ENCODE measurements around the gene PARVB. TPM values are rescaled to one million over a fixed set of nuclear protein-coding genes. Genes with fewer than 3 reads are reported as not detected.

The PARVB gene
- total RNA-seq: 10 to 100 TPM; 12.3 to 62.9 (median 40.0) TPM
- 10 to 100 TPM; 23.0 to 29.6 TPM for polyA plus RNA-seq
- long read RNA-seq, donor 1, full-length matches to known transcripts: 8 of 16 reads
- long read RNA-seq, donor 1, partial matches to known transcripts: 1 of 16 reads
- long read RNA-seq, donor 1, other reads (novel, unspliced or antisense): 7 of 16 reads
- long read RNA-seq, donor 2, full-length matches to known transcripts: 3 of 3 reads
- long read RNA-seq, donor 2, partial matches to known transcripts: 0 of 3 reads
- long read RNA-seq, donor 2, other reads (novel, unspliced or antisense): 0 of 3 reads
- long read RNA-seq, donor 3, full-length matches to known transcripts: 21 of 40 reads
- long read RNA-seq, donor 3, partial matches to known transcripts: 11 of 40 reads
- long read RNA-seq, donor 3, other reads (novel, unspliced or antisense): 8 of 40 reads

DNA sequence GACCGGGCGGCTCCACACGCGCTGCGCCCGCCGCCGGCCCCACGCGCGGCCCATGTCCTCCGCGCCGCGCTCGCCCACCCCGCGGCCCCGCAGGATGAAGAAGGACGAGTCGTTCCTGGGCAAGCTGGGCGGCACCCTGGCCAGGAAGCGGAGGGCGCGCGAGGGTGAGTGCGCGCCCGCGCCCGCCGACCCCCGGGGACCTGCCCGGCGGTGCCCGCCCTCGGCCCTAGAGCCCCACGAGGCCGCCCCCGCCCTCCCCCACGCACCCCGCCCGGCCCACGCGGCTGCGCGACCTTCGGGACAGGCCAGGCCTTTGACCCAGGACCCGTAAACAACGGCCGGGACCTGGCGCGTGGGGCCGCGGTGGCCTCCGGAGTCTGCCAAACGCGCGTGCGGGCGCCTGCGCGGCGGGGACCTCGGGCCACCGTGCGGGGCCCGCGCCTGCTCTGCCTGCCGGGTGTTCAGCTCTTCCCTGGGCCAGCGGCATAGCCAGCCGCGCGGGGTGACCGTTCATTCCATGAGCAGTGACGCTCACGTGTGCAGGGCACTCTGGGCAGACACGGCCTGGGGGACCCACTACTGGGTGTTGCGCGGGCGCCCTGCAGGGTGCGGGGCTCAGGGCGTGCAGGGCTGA, at the start of gene PARVB:
PARVB (plus strand) TSS at position 15 of the 634 bp plus-strand sequence; CDS start at position 53, 38 bp downstream.
- WGBS, 3 donors: 1 to 3% (median 2%) methylated on average over 67 to 83 of the region's 83 CpGs
- Histone ChIP-seq H3K27me3 (no peaks in the 10 kb centered on the region), H3K9me3 (no peaks in the 10 kb centered on the region), H3K36me3 (no peaks in the 10 kb centered on the region), H3K4me3 (peak within 1 kb of the TSS; percentile 56), H3K4me1 (ENCODE audit: insufficient read depth) (peaks cover 5% of the 10 kb centered on the region), H3K27ac (peak within 1 kb of the TSS; percentile 57 to 68)
- peak; percentile 28 to 61 (median 48) for DNase-seq
- TF ChIP-seq, protein P1, sequence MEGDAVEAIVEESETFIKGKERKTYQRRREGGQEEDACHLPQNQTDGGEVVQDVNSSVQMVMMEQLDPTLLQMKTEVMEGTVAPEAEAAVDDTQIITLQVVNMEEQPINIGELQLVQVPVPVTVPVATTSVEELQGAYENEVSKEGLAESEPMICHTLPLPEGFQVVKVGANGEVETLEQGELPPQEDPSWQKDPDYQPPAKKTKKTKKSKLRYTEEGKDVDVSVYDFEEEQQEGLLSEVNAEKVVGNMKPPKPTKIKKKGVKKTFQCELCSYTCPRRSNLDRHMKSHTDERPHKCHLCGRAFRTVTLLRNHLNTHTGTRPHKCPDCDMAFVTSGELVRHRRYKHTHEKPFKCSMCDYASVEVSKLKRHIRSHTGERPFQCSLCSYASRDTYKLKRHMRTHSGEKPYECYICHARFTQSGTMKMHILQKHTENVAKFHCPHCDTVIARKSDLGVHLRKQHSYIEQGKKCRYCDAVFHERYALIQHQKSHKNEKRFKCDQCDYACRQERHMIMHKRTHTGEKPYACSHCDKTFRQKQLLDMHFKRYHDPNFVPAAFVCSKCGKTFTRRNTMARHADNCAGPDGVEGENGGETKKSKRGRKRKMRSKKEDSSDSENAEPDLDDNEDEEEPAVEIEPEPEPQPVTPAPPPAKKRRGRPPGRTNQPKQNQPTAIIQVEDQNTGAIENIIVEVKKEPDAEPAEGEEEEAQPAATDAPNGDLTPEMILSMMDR (IDR thresholded peaks at IDR 0.05): no peak
- no peak for TF ChIP-seq POLR2A (IDR thresholded peaks at IDR 0.05)
- intact Hi-C loops (cut with DNase I): no loop called here

DNA sequence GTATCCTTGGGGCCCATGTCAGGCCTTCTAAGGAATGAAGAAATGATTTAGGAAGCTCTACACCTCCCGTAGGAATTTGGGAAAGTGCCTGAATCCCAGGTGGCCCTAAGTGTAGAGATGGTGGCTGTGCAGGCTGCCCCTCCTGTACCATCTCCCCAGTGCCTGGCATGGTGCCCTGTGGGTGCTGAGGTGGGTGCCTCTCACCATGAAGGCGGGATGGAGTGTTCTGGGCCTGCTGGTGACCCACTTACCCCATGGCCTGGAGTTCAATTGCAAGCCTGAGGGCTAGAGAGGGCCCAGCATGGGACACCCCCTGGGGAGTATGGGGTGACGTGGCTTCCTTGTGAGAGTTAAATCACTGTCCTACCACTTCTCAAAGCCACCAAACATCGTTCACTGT, 49.1 kb upstream of the PARVB start:
- Histone ChIP-seq H3K4me3 (no peak overlapping the region), H3K36me3 (no peaks in the 10 kb centered on the region), H3K4me1 (ENCODE audit: insufficient read depth) (no peaks in the 10 kb centered on the region), H3K9me3 (no peaks in the 10 kb centered on the region), H3K27me3 (no peaks in the 10 kb centered on the region), H3K27ac (no peak overlapping the region)
- DNase-seq: no peak
- intact Hi-C loops (cut with DNase I): no loop called here
- no peak for TF ChIP-seq POLR2A (IDR thresholded peaks at IDR 0.05)
- TF ChIP-seq EP300 (IDR thresholded peaks at IDR 0.05): no peak
- TF ChIP-seq, protein P1 (IDR thresholded peaks at IDR 0.05): no peak
- WGBS, 3 donors: 70 to 76% (median 75%) methylated on average over 4 of the region's 4 CpGs

- no peak overlapping the region for H3K4me3 ChIP-seq
- intact Hi-C loops (cut with DNase I): no loop called here
- no peaks in the 10 kb centered on the region for H3K9me3 ChIP-seq
- DNase-seq: no peak
- TF ChIP-seq, protein P1 (IDR thresholded peaks at IDR 0.05): no peak
- TF ChIP-seq EP300 (IDR thresholded peaks at IDR 0.05): no peak
- TF ChIP-seq POLR2A (IDR thresholded peaks at IDR 0.05): no peak
- WGBS, 3 donors: 83% methylated on average over 19 of the region's 19 CpGs
- no peaks in the 10 kb centered on the region for H3K4me1 ChIP-seq (ENCODE audit: insufficient read depth)
- no peaks in the 10 kb centered on the region for H3K36me3 ChIP-seq
- H3K27ac ChIP-seq: no peak overlapping the region
- H3K27me3 ChIP-seq: no peaks in the 10 kb centered on the region
These were observed 47.0 kb upstream of the PARVB start for GRCh38 chr22:43976861-43977795.

GRCh38 chr22:43978558-43978957, 45.5 kb upstream of the PARVB start:
- intact Hi-C loops (cut with DNase I): no loop called here
- Histone ChIP-seq H3K9me3 (no peaks in the 10 kb centered on the region), H3K27ac (no peak overlapping the region), H3K4me3 (no peak overlapping the region), H3K4me1 (ENCODE audit: insufficient read depth) (no peaks in the 10 kb centered on the region), H3K27me3 (no peaks in the 10 kb centered on the region), H3K36me3 (no peaks in the 10 kb centered on the region)
- no peak for DNase-seq
- TF ChIP-seq, protein P1 (IDR thresholded peaks at IDR 0.05): no peak
- TF ChIP-seq EP300 (IDR thresholded peaks at IDR 0.05) (no peak), POLR2A (IDR thresholded peaks at IDR 0.05) (no peak)
- WGBS, 3 donors: 89 to 91% (median 91%) methylated on average over 4 of the region's 4 CpGs
